ENCODE results near the gene TECPR1. TPM values are rescaled to one million over a fixed set of nuclear protein-coding genes. Genes with fewer than 3 reads are reported as not detected.

Gene TECPR1
- total and polyA plus RNA-seq, 2 donors (not counting 1 experiment from before 2014, with no cell fraction given) = 20.9 to 52.2 TPM

- peaks cover 34% of the 10 kb centered on the region for H3K4me1 Mint-ChIP-seq
- CTCF ChIA-PET = interaction anchor here (4.6 kb wide), 1 partner anchor 80 kb away, joined by 17 read pairs; no protein-coding TSS in a partner anchor
Measured at GRCh38 chr7:98249106-98249505, 2.9 kb downstream of the TECPR1 start.

GRCh38 chr7:98248156-98248555 lies 3.9 kb downstream of the TECPR1 start:
- Histone ChIP-seq H3K27ac (ENCODE audit: low read length in 2 of 2) (no peak overlapping the region), H3K36me3 (replicated peaks in 1 of 2; ENCODE audit: control extremely low read depth in 1 of 2, control insufficient read depth in 1 of 2, extremely low read depth in 1 of 2, insufficient read depth in 2 of 2, low read length in 1 of 2) (peaks cover 0 to 46% of the 10 kb centered on the region in 2 experiments), H3K4me2 (replicated peaks; ENCODE audit: low read depth, low read length, poor library complexity, severe bottlenecking) (no peak overlapping the region), H4K20me1 (ENCODE audit: control insufficient read depth, insufficient read depth, low read length, poor library complexity, severe bottlenecking) (peaks cover 53% of the 10 kb centered on the region), H3K27me3 (replicated peaks in 1 of 4; ENCODE audit: control extremely low read depth in 1 of 4, control insufficient read depth in 3 of 4, insufficient read depth in 4 of 4, low read length in 3 of 4) (no peaks in the 10 kb centered on the region), H3K4me3 (ENCODE audit: control extremely low read depth in 1 of 5, extremely low read depth in 1 of 5, insufficient read depth in 1 of 5, low read depth in 2 of 5, low read length in 4 of 5) (no peak overlapping the region), H3K9me3 (ENCODE audit: control extremely low read depth in 1 of 3, control insufficient read depth in 2 of 3, insufficient read depth in 1 of 3, low read length in 2 of 3) (no peaks in the 10 kb centered on the region), H2AFZ (ENCODE audit: insufficient read depth, low read depth, low read length, poor library complexity, severe bottlenecking) (no peak overlapping the region), H3K79me2 (ENCODE audit: control insufficient read depth, insufficient read depth, low read length) (peaks cover 67% of the 10 kb centered on the region), H3K9ac (ENCODE audit: low read length) (no peak overlapping the region), H3K4me1 (ENCODE audit: control insufficient read depth in 2 of 2, insufficient read depth in 2 of 2, low read length in 2 of 2) (peaks cover 22 to 37% of the 10 kb centered on the region in 2 donors)
- CTCF ChIA-PET = no interaction called here
- H3K4me3 Mint-ChIP-seq = no peak overlapping the region
- 96% methylated on average over 11 of the region's 12 CpGs for WGBS (ENCODE audit: insufficient coverage)
- ATAC-seq (ENCODE audit: low read depth) (no peak), DNase-seq (no peak)
- POLR2A ChIA-PET = no interaction called here
- H3K27me3 Mint-ChIP-seq = no peaks in the 10 kb centered on the region
- no peaks in the 10 kb centered on the region for H3K9me3 Mint-ChIP-seq (ENCODE audit: insufficient read depth)
- intact Hi-C loops (cut with micrococcal nuclease) = no loop called here
- no peak overlapping the region for H3K27ac Mint-ChIP-seq
- no peak for TF ChIP-seq EZH2 (IDR thresholded peaks at IDR 0.05; ENCODE audit: borderline replicate concordance, insufficient read depth, low read depth, low read length, poor library complexity, severe bottlenecking)
- no peak for TF ChIP-seq CTCF (IDR thresholded peaks at IDR 0.05)
- H3K4me1 Mint-ChIP-seq = peaks cover 31% of the 10 kb centered on the region

More at GRCh38 chr7:98249106-98249505, 2.9 kb downstream of the TECPR1 start:
- no peak overlapping the region for H3K4me3 ChIP-seq (ENCODE audit: control extremely low read depth in 1 of 5, extremely low read depth in 1 of 5, insufficient read depth in 1 of 5, low read depth in 2 of 5, low read length in 4 of 5)
- H3K9ac ChIP-seq (ENCODE audit: low read length) = no peak overlapping the region
- Mint-ChIP-seq H3K9me3 (ENCODE audit: insufficient read depth) (no peaks in the 10 kb centered on the region), H3K4me3 (peak overlapping the region; percentile 47), H3K27me3 (no peaks in the 10 kb centered on the region), H3K27ac (peak overlapping the region; percentile 54)
- POLR2A ChIA-PET = no interaction called here
- intact Hi-C loops (cut with micrococcal nuclease) = no loop called here
- H3K36me3 ChIP-seq (replicated peaks in 1 of 2; ENCODE audit: control extremely low read depth in 1 of 2, control insufficient read depth in 1 of 2, extremely low read depth in 1 of 2, insufficient read depth in 2 of 2, low read length in 1 of 2) = peaks cover 0 to 37% of the 10 kb centered on the region in 2 experiments
- H2AFZ ChIP-seq (ENCODE audit: insufficient read depth, low read depth, low read length, poor library complexity, severe bottlenecking) = no peak overlapping the region
- peak overlapping the region in 1 of 2 donors; percentile 1 for H3K27ac ChIP-seq (ENCODE audit: low read length in 2 of 2)
- peaks cover 22 to 40% of the 10 kb centered on the region in 2 donors for H3K4me1 ChIP-seq (ENCODE audit: control insufficient read depth in 2 of 2, insufficient read depth in 2 of 2, low read length in 2 of 2)
- H3K79me2 ChIP-seq (ENCODE audit: control insufficient read depth, insufficient read depth, low read length) = peaks cover 72% of the 10 kb centered on the region
- no peak for DNase-seq
- WGBS (ENCODE audit: insufficient coverage) = 70% methylated on average over 3 of the region's 6 CpGs
- H3K9me3 ChIP-seq (ENCODE audit: control extremely low read depth in 1 of 3, control insufficient read depth in 2 of 3, insufficient read depth in 1 of 3, low read length in 2 of 3) = no peaks in the 10 kb centered on the region
- H3K27me3 ChIP-seq (replicated peaks in 1 of 4; ENCODE audit: control extremely low read depth in 1 of 4, control insufficient read depth in 3 of 4, insufficient read depth in 4 of 4, low read length in 3 of 4) = no peaks in the 10 kb centered on the region
- peaks cover 44% of the 10 kb centered on the region for H4K20me1 ChIP-seq (ENCODE audit: control insufficient read depth, insufficient read depth, low read length, poor library complexity, severe bottlenecking)
- ATAC-seq (ENCODE audit: low read depth) = no peak
- TF ChIP-seq CTCF (IDR thresholded peaks at IDR 0.05) (no peak), EZH2 (IDR thresholded peaks at IDR 0.05; ENCODE audit: borderline replicate concordance, insufficient read depth, low read depth, low read length, poor library complexity, severe bottlenecking) (no peak)
- H3K4me2 ChIP-seq (replicated peaks; ENCODE audit: low read depth, low read length, poor library complexity, severe bottlenecking) = no peak overlapping the region

All from B cell (primary cell).